Osteoblast (primary cell): ENCODE data around the gene POM121L12. TPM values are rescaled to one million over a fixed set of nuclear protein-coding genes. Genes with fewer than 3 reads are reported as not detected.

Source experiments
- DNase-seq: peaks from one replicate; pipeline ENCODE4 v3.0.0; 2011; ENCODE audit warnings: low spot score, mixed read lengths; ENCODE audit not compliant: insufficient read length; ENCODE audit errors: missing footprints
- H2AFZ ChIP-seq: 2 replicates; pipeline ENCODE4 v1.6.0; 2011; ENCODE audit warnings: mild to moderate bottlenecking, low read length
- H3K27ac ChIP-seq: 2 replicates; pipeline ENCODE4 v1.5.1; 2011; ENCODE audit warnings: mild to moderate bottlenecking, low read depth, low read length, moderate library complexity
- H3K27me3 ChIP-seq: 2 replicates; pipeline ENCODE4 v1.6.0; 2012; ENCODE audit warnings: mild to moderate bottlenecking, control low read depth, inconsistent platforms, low read length, moderate library complexity; ENCODE audit not compliant: insufficient read depth
- H3K36me3 ChIP-seq: 2 replicates; pipeline ENCODE4 v1.5.1; 2011; ENCODE audit warnings: mild to moderate bottlenecking, low read length, control low read depth, moderate library complexity; ENCODE audit not compliant: insufficient read depth
- H3K4me1 ChIP-seq: 2 replicates; pipeline ENCODE4 v1.5.1; 2011; ENCODE audit warnings: mild to moderate bottlenecking, low read length, control low read depth, moderate library complexity; ENCODE audit not compliant: insufficient read depth
- H3K4me2 ChIP-seq: 2 replicates; pipeline ENCODE4 v1.6.0; 2011; ENCODE audit warnings: mild to moderate bottlenecking, low read length; ENCODE audit not compliant: insufficient read depth
- H3K4me3 ChIP-seq: fragments of 200-600 bp; sonication (generic); 3 replicates; pipeline ENCODE4 v1.5.1; 2012; ENCODE audit warnings: mild to moderate bottlenecking, low read length, inconsistent platforms; ENCODE audit not compliant: insufficient read depth
- H3K79me2 ChIP-seq: 2 replicates; pipeline ENCODE4 v1.6.0; 2012; ENCODE audit warnings: mild to moderate bottlenecking, low read length, control low read depth, inconsistent platforms; ENCODE audit not compliant: insufficient read depth
- H3K9me3 ChIP-seq: 2 replicates; pipeline ENCODE4 v1.5.1; 2011; ENCODE audit warnings: low read depth, low read length, control low read depth
- H4K20me1 ChIP-seq: 2 replicates; pipeline ENCODE4 v1.6.0; 2012; ENCODE audit warnings: mild to moderate bottlenecking, low read length, control low read depth; ENCODE audit not compliant: insufficient read depth
- CTCF ChIP-seq: IDR thresholded peaks from 2 replicates; pipeline ENCODE4 v1.5.1; 2011; ENCODE audit warnings: mild to moderate bottlenecking, low read depth, low read length, moderate library complexity; ENCODE audit errors: extremely low read depth
- total RNA-seq: library from RNA; depleted of rRNA; stranded (reverse); fragments of >200 nt; gene quantifications from 2 replicates; pipeline ENCODE4 v1.2.3, GENCODE V29; 2012

POM121L12 gene
- total RNA-seq, 1 donor: not detected

GRCh38 chr7:53070883-53071282 lies 35.5 kb downstream of the POM121L12 start:
- Histone ChIP-seq H3K36me3 (no peaks in the 10 kb centered on the region), H3K4me1 (no peaks in the 10 kb centered on the region)

More at GRCh38 chr7:53070883-53071282, 35.5 kb downstream of the POM121L12 start:
- Histone ChIP-seq H3K4me2 (no peak overlapping the region), H3K27ac (no peak overlapping the region), H3K9me3 (no peaks in the 10 kb centered on the region), H4K20me1 (no peaks in the 10 kb centered on the region), H2AFZ (no peak overlapping the region), H3K79me2 (no peaks in the 10 kb centered on the region), H3K27me3 (no peaks in the 10 kb centered on the region), H3K4me3 (no peak overlapping the region)
- no peak for TF ChIP-seq CTCF
- DNase-seq: no peak
